Caco-2 (cell line): ENCODE data around the gene FLAD1. TPM values are rescaled to one million over a fixed set of nuclear protein-coding genes. Genes with fewer than 3 reads are reported as not detected.

Experiments used
- BruUV-seq: library from RNA; stranded (reverse); fragments of 400-500 nt; replicated peaks from 2 replicates; lab custom pipeline; 2021; lab: Mats Ljungman, UMichigan
- CTCF ChIA-PET: fragments of 300-600 bp; sonication (Branson Sonifier 250); formaldehyde crosslinking; loops from one replicate; lab custom pipeline; 2022; ENCODE audit warnings: antibody characterized with exemption; lab: Charles Lee
- POLR2A ChIA-PET: fragments of 300-600 bp; sonication (Branson Sonifier 250); formaldehyde crosslinking; loops from one replicate; lab custom pipeline; 2022; ENCODE audit warnings: antibody characterized with exemption; lab: Charles Lee
- DNase-seq, 2 experiments: peaks; one replicate each; pipeline versions ENCODE4 v3.0.0 to v3.0.0-alpha.2; 2020 to 2022
- H3K27me3 ChIP-seq: replicated peaks from 2 replicates; pipeline ENCODE4 v1.6.0; 2011; ENCODE audit warnings: low read length; ENCODE audit not compliant: control insufficient read depth, insufficient read depth
- H3K36me3 ChIP-seq: 2 replicates; pipeline ENCODE4 v1.5.1; 2011; ENCODE audit warnings: low read length; ENCODE audit not compliant: control insufficient read depth, insufficient read depth
- H3K4me1 ChIP-seq: fragments of 250-450 bp; sonication (Bioruptor Pico); 2 replicates; pipeline ENCODE4 v1.5.1; 2020; ENCODE audit warnings: mild to moderate bottlenecking
- H3K4me3 ChIP-seq: 2 replicates; pipeline ENCODE4 v1.5.1; 2011; ENCODE audit warnings: low read depth, mild to moderate bottlenecking, control low read depth, low read length
- H3K9me3 ChIP-seq: fragments of 250-450 bp; sonication (Bioruptor Pico); 2 replicates; pipeline ENCODE4 v1.5.1; 2020; ENCODE audit warnings: mild to moderate bottlenecking, moderate library complexity
- H3K27ac Mint-ChIP-seq: one replicate; pipeline ENCODE4 v1.8.0; 2022; ENCODE audit warnings: mixed read lengths; ENCODE audit not compliant: unreplicated experiment
- H3K27me3 Mint-ChIP-seq: one replicate; pipeline ENCODE4 v1.8.0; 2022; ENCODE audit warnings: mixed read lengths; ENCODE audit not compliant: insufficient read depth, unreplicated experiment
- H3K36me3 Mint-ChIP-seq: one replicate; pipeline ENCODE4 v1.8.0; 2022; ENCODE audit warnings: mild to moderate bottlenecking, mixed read lengths; ENCODE audit not compliant: insufficient read depth, unreplicated experiment
- H3K4me1 Mint-ChIP-seq: one replicate; pipeline ENCODE4 v1.8.0; 2022; ENCODE audit warnings: low read depth, mixed read lengths; ENCODE audit not compliant: unreplicated experiment
- H3K4me3 Mint-ChIP-seq: one replicate; pipeline ENCODE4 v1.8.0; 2022; ENCODE audit warnings: mild to moderate bottlenecking, moderate library complexity, mixed read lengths; ENCODE audit not compliant: unreplicated experiment
- H3K9me3 Mint-ChIP-seq: one replicate; pipeline ENCODE4 v1.8.0; 2022; ENCODE audit warnings: mixed read lengths; ENCODE audit not compliant: unreplicated experiment
- intact Hi-C: fragments of 100-400 bp; cut with micrococcal nuclease; formaldehyde crosslinking; loops from one replicate; pipeline ENCODE4 v1.10.0; 2022; ENCODE audit not compliant: unreplicated experiment
- total RNA-seq: library from RNA; stranded (reverse); gene quantifications from 2 replicates; pipeline ENCODE4 v1.2.3, GENCODE V29; 2022
- TF ChIP-seq, protein P1 (sequence below), 2 experiments: fragments of 200-600 bp in 1 of 2; IDR thresholded peaks; 1 replicate in 1 of 2; 2 replicates in 1 of 2; pipeline versions ENCODE4 v1.5.1 to v1.8.0; 2011 to 2022; ENCODE audit warnings: antibody characterized with exemption in 1 of 2, control low read depth in 1 of 2, inconsistent platforms in 1 of 2, low read depth in 1 of 2, low read length in 1 of 2, mild to moderate bottlenecking in 1 of 2, moderate library complexity in 1 of 2; ENCODE audit not compliant: insufficient read depth in 1 of 2, severe bottlenecking in 1 of 2, unreplicated experiment in 1 of 2

Gene FLAD1
- total RNA-seq, 1 experiment from 2014 or later, result 51.3 TPM

- no peak for DNase-seq
- Mint-ChIP-seq H3K4me1 (peaks cover 17% of the 10 kb centered on the region), H3K9me3 (no peaks in the 10 kb centered on the region), H3K27me3 (no peaks in the 10 kb centered on the region), H3K27ac (peak overlapping the region; percentile 99), H3K36me3 (peaks cover 23% of the 10 kb centered on the region), H3K4me3 (peak overlapping the region; percentile 87)
- Histone ChIP-seq H3K4me3 (peak overlapping the region; percentile 72), H3K36me3 (no peaks in the 10 kb centered on the region), H3K27me3 (no peaks in the 10 kb centered on the region), H3K4me1 (peaks cover 6% of the 10 kb centered on the region), H3K9me3 (no peaks in the 10 kb centered on the region)
- intact Hi-C loops, result loop anchor here (1.0 to 2.0 kb wide), 2 partner anchors 38 to 57 kb away; partner anchors contain the start of gene CKS1B
- POLR2A ChIA-PET, result interaction anchor here (0.8 to 1.7 kb wide), 8 partner anchors 20 to 376 kb away, joined by 3 to 21 read pairs (median 4); partner anchors contain the start of genes ADAM15, PBXIP1 and PYGO2
- TF ChIP-seq, protein P1, sequence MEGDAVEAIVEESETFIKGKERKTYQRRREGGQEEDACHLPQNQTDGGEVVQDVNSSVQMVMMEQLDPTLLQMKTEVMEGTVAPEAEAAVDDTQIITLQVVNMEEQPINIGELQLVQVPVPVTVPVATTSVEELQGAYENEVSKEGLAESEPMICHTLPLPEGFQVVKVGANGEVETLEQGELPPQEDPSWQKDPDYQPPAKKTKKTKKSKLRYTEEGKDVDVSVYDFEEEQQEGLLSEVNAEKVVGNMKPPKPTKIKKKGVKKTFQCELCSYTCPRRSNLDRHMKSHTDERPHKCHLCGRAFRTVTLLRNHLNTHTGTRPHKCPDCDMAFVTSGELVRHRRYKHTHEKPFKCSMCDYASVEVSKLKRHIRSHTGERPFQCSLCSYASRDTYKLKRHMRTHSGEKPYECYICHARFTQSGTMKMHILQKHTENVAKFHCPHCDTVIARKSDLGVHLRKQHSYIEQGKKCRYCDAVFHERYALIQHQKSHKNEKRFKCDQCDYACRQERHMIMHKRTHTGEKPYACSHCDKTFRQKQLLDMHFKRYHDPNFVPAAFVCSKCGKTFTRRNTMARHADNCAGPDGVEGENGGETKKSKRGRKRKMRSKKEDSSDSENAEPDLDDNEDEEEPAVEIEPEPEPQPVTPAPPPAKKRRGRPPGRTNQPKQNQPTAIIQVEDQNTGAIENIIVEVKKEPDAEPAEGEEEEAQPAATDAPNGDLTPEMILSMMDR (IDR thresholded peaks at IDR 0.05; ENCODE audit: insufficient read depth in 1 of 2, low read depth in 1 of 2, low read length in 1 of 2, severe bottlenecking in 1 of 2, unreplicated experiment in 1 of 2), result no peak
- TSS peak; percentile 74 for BruUV-seq
- CTCF ChIA-PET, result interaction anchor here (0.6 to 2.1 kb wide), 12 partner anchors 15 to 376 kb away, joined by 3 to 12 read pairs (median 4); partner anchors contain the start of genes ADAM15, LENEP, PBXIP1 and SHC1
These were observed 47.2 kb upstream of the FLAD1 start for GRCh38 chr1:154935749-154936554.

DNA sequence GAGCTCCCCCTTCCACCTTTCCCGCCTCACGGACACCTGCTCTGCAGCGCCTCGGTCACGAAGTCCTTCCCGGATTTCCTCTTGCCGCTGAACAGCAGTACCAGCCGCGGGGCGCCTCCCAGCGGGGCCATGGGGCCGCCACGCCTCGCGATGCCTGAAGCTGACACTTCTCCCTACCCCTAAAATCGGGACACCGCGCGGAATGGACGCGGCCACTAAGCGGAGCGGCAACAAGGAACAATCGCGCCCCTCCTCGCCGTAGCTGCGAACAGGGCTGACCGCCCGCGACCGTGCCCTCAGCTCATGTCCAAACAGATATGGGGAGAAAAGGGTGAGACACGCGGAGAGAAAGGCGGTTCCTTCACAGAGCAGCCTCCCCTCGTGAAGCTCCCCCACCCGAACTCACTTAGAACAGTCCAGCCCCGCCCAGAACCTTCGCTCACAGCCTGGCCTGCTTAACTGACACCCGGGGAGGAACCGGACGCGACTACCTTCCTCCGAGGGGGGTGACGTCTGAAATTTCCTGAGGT, 46.5 kb upstream of the FLAD1 start, which contains the start of gene PMVK:
TSS of gene PMVK (minus strand) at position 165 of the 530 bp plus-strand sequence. CDS start at position 131, 34 bp downstream.
- ChIA-PET POLR2A (interaction anchor here (0.5 to 1.7 kb wide), 9 partner anchors 19 to 377 kb away, joined by 3 to 21 read pairs (median 5); partner anchors contain the start of genes ADAM15, PBXIP1 and PYGO2), CTCF (interaction anchor here (0.6 to 2.1 kb wide), 13 partner anchors 15 to 377 kb away, joined by 3 to 12 read pairs (median 3); partner anchors contain the start of genes ADAM15, LENEP, PBXIP1 and SHC1)
- Histone ChIP-seq H3K4me1 (peaks cover 6% of the 10 kb centered on the region), H3K4me3 (peak within 1 kb of the TSS; percentile 72), H3K9me3 (no peaks in the 10 kb centered on the region), H3K36me3 (no peaks in the 10 kb centered on the region), H3K27me3 (no peaks in the 10 kb centered on the region)
- TF ChIP-seq, protein P1 (IDR thresholded peaks at IDR 0.05; ENCODE audit: insufficient read depth in 1 of 2, low read depth in 1 of 2, low read length in 1 of 2, severe bottlenecking in 1 of 2, unreplicated experiment in 1 of 2), result peak in 1 of 2 experiments; percentile 62
- Mint-ChIP-seq H3K27ac (peak within 1 kb of the TSS; percentile 99), H3K36me3 (peaks cover 23% of the 10 kb centered on the region), H3K4me3 (peak within 1 kb of the TSS; percentile 87), H3K27me3 (no peaks in the 10 kb centered on the region), H3K4me1 (peaks cover 17% of the 10 kb centered on the region), H3K9me3 (no peaks in the 10 kb centered on the region)
- no TSS peak for BruUV-seq
- peak; percentile 97 to 98 for DNase-seq
- intact Hi-C loops, result loop anchor here (1.0 to 2.0 kb wide), 2 partner anchors 38 to 58 kb away; partner anchors contain the start of gene CKS1B
